Esophagus (tissue), 2 donors: ENCODE data around the gene CMSS1. TPM values are rescaled to one million over a fixed set of nuclear protein-coding genes. Genes with fewer than 3 reads are reported as not detected.

Experiments used
- H3K27ac ChIP-seq, 2 donors: one replicate each; pipeline ENCODE4 v1.5.1; 2013; ENCODE audit warnings: low read depth in 2 of 2, mild to moderate bottlenecking in 2 of 2, inconsistent platforms in 1 of 2, low read length in 1 of 2, moderate library complexity in 1 of 2
- H3K27me3 ChIP-seq, 2 donors: one replicate each; pipeline ENCODE4 v1.6.1; 2013; ENCODE audit warnings: low read length in 2 of 2, control low read depth in 1 of 2, mild to moderate bottlenecking in 1 of 2; ENCODE audit not compliant: insufficient read depth in 2 of 2, control insufficient read depth in 1 of 2
- H3K36me3 ChIP-seq, 2 donors: one replicate each; pipeline ENCODE4 v1.6.1; 2013; ENCODE audit warnings: low read length in 1 of 2; ENCODE audit not compliant: control insufficient read depth in 2 of 2, insufficient read depth in 2 of 2
- H3K4me1 ChIP-seq, 2 donors: one replicate each; pipeline ENCODE4 v1.6.1; 2013; ENCODE audit warnings: low read length in 1 of 2; ENCODE audit not compliant: control insufficient read depth in 2 of 2, insufficient read depth in 2 of 2
- H3K4me3 ChIP-seq, 2 donors: one replicate each; pipeline ENCODE4 v1.5.1; 2013; ENCODE audit warnings: low read length in 2 of 2, mild to moderate bottlenecking in 2 of 2, low read depth in 1 of 2, moderate library complexity in 1 of 2
- H3K9me3 ChIP-seq, 2 donors: one replicate each; pipeline ENCODE4 v1.6.1; 2013; ENCODE audit warnings: mild to moderate bottlenecking in 2 of 2, low read depth in 1 of 2, low read length in 1 of 2, moderate library complexity in 1 of 2; ENCODE audit not compliant: control insufficient read depth in 2 of 2, insufficient read depth in 1 of 2
- WGBS, 2 donors: extraction: QIAGEN DNeasy Blood & Tissue Kit; methylation state at CpG; one replicate each; pipeline ENCODE4 v1.1.7; 2013; 5-methylcytosine and 5-hydroxymethylcytosine counted together
- polyA plus RNA-seq, 2 donors: library from polyadenylated mRNA; stranded (reverse); fragments of 200-250 nt; gene quantifications; one replicate each; pipeline ENCODE4 v1.2.3, GENCODE V29; 2013
- donor health status: healthy with polysubstance abuse.
- donor health status: Bipolar disorder and iron deficiency.

The CMSS1 gene
- polyA plus RNA-seq, 2 donors: 15.5 to 17.9 TPM

- Histone ChIP-seq H3K4me1 (no peaks in the 10 kb centered on the region), H3K27me3 (no peaks in the 10 kb centered on the region), H3K27ac (no peak overlapping the region), H3K9me3 (no peaks in the 10 kb centered on the region), H3K4me3 (no peak overlapping the region), H3K36me3 (no peaks in the 10 kb centered on the region)
- 97 to 100% methylated on average over 1 of the region's 1 CpG for WGBS, 2 donors
Measured at GRCh38 chr3:99885085-99885484, 67.4 kb downstream of the CMSS1 start.

GRCh38 chr3:99885851-99886250 lies 68.2 kb downstream of the CMSS1 start:
- Histone ChIP-seq H3K4me1 (no peaks in the 10 kb centered on the region), H3K27ac (no peak overlapping the region), H3K4me3 (no peak overlapping the region), H3K9me3 (no peaks in the 10 kb centered on the region), H3K36me3 (no peaks in the 10 kb centered on the region), H3K27me3 (no peaks in the 10 kb centered on the region)
- WGBS, 2 donors: 97 to 98% methylated on average over 3 of the region's 3 CpGs

GRCh38 chr3:99891610-99892285 lies 74.1 kb downstream of the CMSS1 start:
- WGBS, 2 donors: 86 to 93% methylated on average over 2 of the region's 2 CpGs
- Histone ChIP-seq H3K36me3 (no peaks in the 10 kb centered on the region), H3K27me3 (no peaks in the 10 kb centered on the region), H3K4me1 (no peaks in the 10 kb centered on the region), H3K27ac (no peak overlapping the region), H3K9me3 (no peaks in the 10 kb centered on the region), H3K4me3 (no peak overlapping the region)

GRCh38 chr3:99892332-99892731 lies 74.7 kb downstream of the CMSS1 start:
- H3K27ac ChIP-seq: no peak overlapping the region
- H3K27me3 ChIP-seq: no peaks in the 10 kb centered on the region
- H3K9me3 ChIP-seq: no peaks in the 10 kb centered on the region
- no peaks in the 10 kb centered on the region for H3K36me3 ChIP-seq
- H3K4me3 ChIP-seq: no peak overlapping the region
- H3K4me1 ChIP-seq: no peaks in the 10 kb centered on the region

- Histone ChIP-seq H3K4me1 (no peaks in the 10 kb centered on the region), H3K27me3 (no peaks in the 10 kb centered on the region), H3K27ac (no peak overlapping the region), H3K9me3 (no peaks in the 10 kb centered on the region), H3K36me3 (no peaks in the 10 kb centered on the region), H3K4me3 (no peak overlapping the region)
- WGBS, 2 donors: 90 to 91% methylated on average over 3 of the region's 3 CpGs
Measured at GRCh38 chr3:99895131-99895696, 77.6 kb downstream of the CMSS1 start.

GRCh38 chr3:99895703-99896441 lies 78.2 kb downstream of the CMSS1 start:
- H3K36me3 ChIP-seq: no peaks in the 10 kb centered on the region
- 39 to 56% methylated on average over 2 of the region's 2 CpGs for WGBS, 2 donors
- no peaks in the 10 kb centered on the region for H3K27me3 ChIP-seq
- no peak overlapping the region for H3K4me3 ChIP-seq
- H3K4me1 ChIP-seq: no peaks in the 10 kb centered on the region
- no peak overlapping the region for H3K27ac ChIP-seq
- no peaks in the 10 kb centered on the region for H3K9me3 ChIP-seq

GRCh38 chr3:99896482-99896881 lies 78.8 kb downstream of the CMSS1 start:
- Histone ChIP-seq H3K27ac (no peak overlapping the region), H3K4me3 (no peak overlapping the region), H3K4me1 (no peaks in the 10 kb centered on the region), H3K9me3 (no peaks in the 10 kb centered on the region), H3K27me3 (no peaks in the 10 kb centered on the region), H3K36me3 (no peaks in the 10 kb centered on the region)
- 79 to 86% methylated on average over 3 of the region's 3 CpGs for WGBS, 2 donors

- H3K4me3 ChIP-seq: no peak overlapping the region
- H3K36me3 ChIP-seq: no peaks in the 10 kb centered on the region
- H3K27me3 ChIP-seq: no peaks in the 10 kb centered on the region
- WGBS, 2 donors: 92 to 95% methylated on average over 3 of the region's 3 CpGs
- H3K27ac ChIP-seq: no peak overlapping the region
- no peaks in the 10 kb centered on the region for H3K9me3 ChIP-seq
- no peaks in the 10 kb centered on the region for H3K4me1 ChIP-seq
Measured at GRCh38 chr3:99899603-99900002, 81.9 kb downstream of the CMSS1 start.

- Histone ChIP-seq H3K9me3 (no peaks in the 10 kb centered on the region), H3K36me3 (no peaks in the 10 kb centered on the region), H3K4me1 (no peaks in the 10 kb centered on the region), H3K4me3 (no peak overlapping the region), H3K27me3 (no peaks in the 10 kb centered on the region), H3K27ac (no peak overlapping the region)
- 96 to 98% methylated on average over 1 of the region's 1 CpG for WGBS, 2 donors
Measured at GRCh38 chr3:99900248-99900647, 82.6 kb downstream of the CMSS1 start.
